HL-60 (cell line): ENCODE results near the gene TRDN.

Experiments
- DNase-seq, 2 experiments: peaks; one replicate each; pipeline ENCODE4 v3.0.0-alpha.2; 2010 to 2020; ENCODE audit warnings: low read depth in 1 of 2, low spot score in 1 of 2
- H3K27ac ChIP-seq: fragments of 250-450 bp; sonication (Bioruptor Pico); replicated peaks from 2 replicates; pipeline ENCODE4 v1.5.1; 2020; ENCODE audit warnings: mild to moderate bottlenecking, moderate library complexity
- H3K27me3 ChIP-seq: fragments of 250-450 bp; sonication (Bioruptor Pico); 2 replicates; pipeline ENCODE4 v1.5.1; 2021; ENCODE audit warnings: mild to moderate bottlenecking, moderate library complexity; ENCODE audit not compliant: insufficient read depth, poor library complexity, severe bottlenecking
- H3K4me3 ChIP-seq: replicated peaks from 2 replicates; pipeline ENCODE4 v1.5.1; 2011; ENCODE audit warnings: mild to moderate bottlenecking, control low read depth, low read length; ENCODE audit not compliant: insufficient read depth
- CTCF ChIP-seq: IDR thresholded peaks from one replicate; pipeline ENCODE4 v1.5.1; 2011; ENCODE audit warnings: low read length, control low read depth, inconsistent platforms; ENCODE audit not compliant: insufficient read depth
- GABPA ChIP-seq: IDR thresholded peaks from 2 replicates; pipeline ENCODE4 v1.6.1; 2012; ENCODE audit warnings: low read depth
- POLR2AphosphoS5 ChIP-seq: IDR thresholded peaks from 2 replicates; pipeline ENCODE4 v1.6.1; 2012; ENCODE audit warnings: low read depth
- REST ChIP-seq: IDR thresholded peaks from 2 replicates; pipeline ENCODE4 v1.6.1; 2012; ENCODE audit warnings: low read depth; ENCODE audit not compliant: insufficient replicate concordance
- SPI1 ChIP-seq: IDR thresholded peaks from 2 replicates; pipeline ENCODE4 v1.6.1; 2012; ENCODE audit warnings: low read depth, mild to moderate bottlenecking, borderline replicate concordance

TRDN gene

GRCh38 chr6:123211777-123212545, 424.8 kb downstream of the TRDN start:
- H3K4me3 ChIP-seq = no peak overlapping the region
- no peak overlapping the region for H3K27ac ChIP-seq
- no peak for DNase-seq
- H3K27me3 ChIP-seq = no peaks in the 10 kb centered on the region
- TF ChIP-seq SPI1 = no peak
- no peak for TF ChIP-seq POLR2AphosphoS5
- no peak for TF ChIP-seq GABPA
- no peak for TF ChIP-seq CTCF
- no peak for TF ChIP-seq REST

GRCh38 chr6:123210645-123211044, 426.1 kb downstream of the TRDN start:
- TF ChIP-seq CTCF (no peak), REST (no peak), POLR2AphosphoS5 (no peak), GABPA (no peak)
- H3K4me3 ChIP-seq = no peak overlapping the region

GRCh38 chr6:123207967-123208510, 428.7 kb downstream of the TRDN start:
- no peak for DNase-seq
- H3K27ac ChIP-seq = no peak overlapping the region
- no peak for TF ChIP-seq CTCF
- no peak for TF ChIP-seq SPI1
- no peak for TF ChIP-seq GABPA
- no peak for TF ChIP-seq POLR2AphosphoS5
- TF ChIP-seq REST = no peak
- no peak overlapping the region for H3K4me3 ChIP-seq
- H3K27me3 ChIP-seq = no peaks in the 10 kb centered on the region

More at GRCh38 chr6:123210645-123211044, 426.1 kb downstream of the TRDN start:
- Histone ChIP-seq H3K27me3 (no peaks in the 10 kb centered on the region), H3K27ac (no peak overlapping the region)
- no peak for DNase-seq
